ENCODE data around the gene SUSD6.

- TF ChIP-seq POLR2AphosphoS5 (IDR thresholded peaks at IDR 0.05; ENCODE audit: low read depth) (no peak), EZH2 (IDR thresholded peaks at IDR 0.05; ENCODE audit: low read depth, unreplicated experiment) (peak; percentile 53)
Measured at GRCh38 chr14:69574263-69574953, 37.0 kb upstream of the SUSD6 start, which contains the start of gene CCDC177.

Data from GM23338 (cell line).